CD4-positive, CD25-positive, alpha-beta regulatory T cell (primary cell): ENCODE results near the gene FOXD4L6. TPM values are rescaled to one million over a fixed set of nuclear protein-coding genes. Genes with fewer than 3 reads are reported as not detected.
"Not testable (repeated sequence)": the region's sequence is repeated elsewhere in the genome, so short reads cannot be mapped to it uniquely, and the experiment has no call there.

Source experiments
- ATAC-seq, 2 donors: fragments of 150-1000 bp; cut with Tn5 transposase; one replicate each; pipeline ENCODE4 v1.10.0; 2021; ENCODE audit warnings: low read depth in 2 of 2, moderate number of reproducible peaks in 2 of 2, moderate library complexity in 1 of 2
- DNase-seq, 3 donors: peaks; one replicate each; pipeline versions ENCODE4 v3.0.0 to v3.0.0-alpha.2; 2012 to 2022; ENCODE audit warnings: mixed read lengths in 1 of 3
- H3K27ac ChIP-seq: one replicate; pipeline ENCODE4 v1.7.0; 2013; ENCODE audit warnings: mild to moderate bottlenecking, low read length; ENCODE audit not compliant: insufficient read depth, poor library complexity, severe bottlenecking
- H3K27me3 ChIP-seq: one replicate; pipeline ENCODE4 v1.7.0; 2013; ENCODE audit warnings: low read length; ENCODE audit not compliant: control insufficient read depth, insufficient read depth
- H3K36me3 ChIP-seq: one replicate; pipeline ENCODE4 v1.7.0; 2013; ENCODE audit warnings: mild to moderate bottlenecking, low read length, moderate library complexity; ENCODE audit not compliant: control insufficient read depth, insufficient read depth
- H3K4me1 ChIP-seq: 2 replicates; pipeline ENCODE4 v1.7.0; 2013; ENCODE audit warnings: mild to moderate bottlenecking, low read length; ENCODE audit not compliant: insufficient read depth, control insufficient read depth, poor library complexity, severe bottlenecking
- H3K4me3 ChIP-seq: one replicate; pipeline ENCODE4 v1.7.0; 2013; ENCODE audit warnings: low read depth, mild to moderate bottlenecking, low read length, moderate library complexity
- H3K9me3 ChIP-seq, 2 experiments: 1 replicate in 1 of 2; 2 replicates in 1 of 2; pipeline ENCODE4 v1.7.0; 2013; ENCODE audit warnings: low read length in 2 of 2, mild to moderate bottlenecking in 1 of 2, moderate library complexity in 1 of 2; ENCODE audit not compliant: control insufficient read depth in 2 of 2
- H3K27ac Mint-ChIP-seq, 3 donors: one replicate each; pipeline ENCODE4 v1.8.0; 2020 to 2022; ENCODE audit warnings: mild to moderate bottlenecking in 3 of 3, mixed read lengths in 3 of 3, moderate library complexity in 2 of 3
- H3K27me3 Mint-ChIP-seq: one replicate; pipeline ENCODE4 v1.8.0; 2022; ENCODE audit warnings: mild to moderate bottlenecking, mixed read lengths
- H3K36me3 Mint-ChIP-seq: one replicate; pipeline ENCODE4 v1.8.0; 2020; ENCODE audit warnings: mixed read lengths
- H3K4me1 Mint-ChIP-seq, 4 donors: one replicate each; pipeline ENCODE4 v1.8.0; 2020 to 2022; ENCODE audit warnings: mixed read lengths in 4 of 4, mild to moderate bottlenecking in 1 of 4
- H3K4me3 Mint-ChIP-seq, 4 donors: one replicate each; pipeline ENCODE4 v1.8.0; 2020 to 2022; ENCODE audit warnings: mild to moderate bottlenecking in 4 of 4, mixed read lengths in 4 of 4, moderate library complexity in 3 of 4
- H3K9me3 Mint-ChIP-seq, 7 donors: one replicate each; pipeline ENCODE4 v1.8.0; 2020 to 2022; ENCODE audit warnings: mixed read lengths in 7 of 7, mild to moderate bottlenecking in 3 of 7, moderate library complexity in 2 of 7
- polyA plus RNA-seq, 4 donors: library from polyadenylated mRNA; unstranded; fragments of 300-500 nt; fragmentation: Illumina TruSeq; gene quantifications; one replicate each; pipeline ENCODE4 v1.2.3, GENCODE V29; 2021
- total RNA-seq: library from RNA; stranded (reverse); gene quantifications from one replicate; pipeline ENCODE4 v1.2.3, GENCODE V29; 2022

FOXD4L6 gene
- total and polyA plus RNA-seq, 5 donors from 2014 or later, result not detected

DNA sequence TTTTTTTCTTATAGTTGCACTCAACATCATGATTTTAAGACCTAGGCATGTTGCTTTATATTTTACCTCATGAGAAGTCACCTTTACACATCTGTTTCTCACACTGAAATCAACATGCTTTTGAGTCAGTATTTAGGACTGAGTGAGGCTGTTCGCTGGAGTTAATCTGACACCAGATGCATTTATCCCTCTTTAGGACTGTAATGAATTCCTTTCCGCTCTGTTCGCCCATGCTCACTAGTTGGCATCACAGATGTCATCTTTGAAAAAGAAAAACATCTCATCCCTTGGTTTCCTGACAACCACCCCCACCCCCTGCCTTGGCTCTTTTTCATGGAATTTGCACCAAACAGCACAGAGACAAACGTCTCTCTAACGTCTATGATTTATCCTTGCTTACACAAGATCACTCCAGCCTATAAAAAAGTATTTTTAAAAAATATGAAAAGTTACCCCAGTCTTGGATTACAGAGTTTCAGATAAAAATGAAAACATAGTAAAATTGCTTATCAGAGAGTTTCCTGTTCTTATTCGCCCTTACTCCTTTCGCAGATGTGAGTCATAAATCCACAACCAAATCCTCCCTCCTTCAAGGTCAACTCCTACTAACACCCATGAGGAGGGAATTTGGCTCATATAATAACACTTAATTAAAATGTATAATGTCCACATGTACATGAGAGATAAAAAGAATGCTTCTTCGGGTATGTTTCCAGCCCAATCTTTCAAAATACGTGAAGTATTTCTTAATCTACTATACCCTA is 34.3 kb downstream of the FOXD4L6 start:
- H3K4me1 Mint-ChIP-seq, result not testable (repeated sequence)

DNA sequence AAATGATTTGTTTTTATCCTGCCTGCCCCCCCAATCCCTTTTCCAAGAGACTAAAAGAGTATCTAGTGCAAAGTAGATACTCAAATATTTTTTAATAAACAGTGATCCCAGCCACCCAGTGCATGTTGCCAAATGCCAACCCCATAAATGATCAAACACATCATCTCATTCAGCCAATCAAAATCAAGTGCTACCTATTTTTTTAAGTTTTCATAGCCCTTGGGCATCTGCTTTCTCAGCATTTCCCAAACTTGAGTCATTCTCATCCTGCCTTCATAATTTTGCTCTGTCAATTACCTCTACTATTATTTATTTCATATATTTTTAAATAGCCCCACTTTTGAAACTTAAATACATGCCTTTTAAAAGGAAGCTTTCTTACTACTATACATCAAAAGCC is 37.6 kb downstream of the FOXD4L6 start:
- H3K4me1 Mint-ChIP-seq, H3K4me3 ChIP-seq, H3K27ac Mint-ChIP-seq, H3K4me1 ChIP-seq, H3K9me3 Mint-ChIP-seq, ATAC-seq, H3K4me3 Mint-ChIP-seq, DNase-seq, H3K36me3 Mint-ChIP-seq, H3K36me3 ChIP-seq, H3K27ac ChIP-seq, H3K27me3 ChIP-seq, H3K9me3 ChIP-seq: not testable (repeated sequence)
- peaks cover 15% of the 10 kb centered on the region for H3K27me3 Mint-ChIP-seq

More for the DNA sequence above, 34.3 kb downstream of the FOXD4L6 start:
- not testable (repeated sequence) for H3K4me3 Mint-ChIP-seq, ATAC-seq, H3K27ac ChIP-seq, H3K36me3 Mint-ChIP-seq, H3K9me3 ChIP-seq, H3K27ac Mint-ChIP-seq, H3K9me3 Mint-ChIP-seq, DNase-seq, H3K36me3 ChIP-seq, H3K27me3 Mint-ChIP-seq, H3K4me3 ChIP-seq, H3K4me1 ChIP-seq, H3K27me3 ChIP-seq

DNA sequence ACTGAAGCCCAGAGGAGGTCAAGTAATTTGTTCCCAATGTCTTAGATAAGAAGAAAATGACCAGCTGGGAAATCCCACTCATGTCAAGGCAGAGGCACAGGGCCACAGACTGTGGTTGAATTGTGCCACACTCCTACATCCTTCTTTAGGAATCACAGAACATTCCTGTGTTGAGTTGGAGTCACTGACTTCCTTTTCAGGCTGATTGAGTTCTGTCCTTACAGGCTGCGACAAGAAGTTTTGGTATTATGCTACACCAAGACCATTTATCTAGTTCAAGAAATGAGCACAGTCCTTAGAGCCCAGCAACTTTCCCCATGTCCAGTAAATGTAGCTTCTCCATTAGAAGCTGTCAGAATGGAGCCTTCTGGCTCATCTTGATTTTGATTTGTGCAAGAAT is 38.1 kb downstream of the FOXD4L6 start:
- H3K4me3 ChIP-seq, H3K27ac Mint-ChIP-seq, H3K27ac ChIP-seq, DNase-seq, ATAC-seq, H3K4me1 Mint-ChIP-seq, H3K9me3 Mint-ChIP-seq, H3K27me3 ChIP-seq, H3K36me3 Mint-ChIP-seq, H3K9me3 ChIP-seq, H3K4me1 ChIP-seq, H3K36me3 ChIP-seq, H3K4me3 Mint-ChIP-seq: not testable (repeated sequence)
- H3K27me3 Mint-ChIP-seq, result peaks cover 15% of the 10 kb centered on the region

DNA sequence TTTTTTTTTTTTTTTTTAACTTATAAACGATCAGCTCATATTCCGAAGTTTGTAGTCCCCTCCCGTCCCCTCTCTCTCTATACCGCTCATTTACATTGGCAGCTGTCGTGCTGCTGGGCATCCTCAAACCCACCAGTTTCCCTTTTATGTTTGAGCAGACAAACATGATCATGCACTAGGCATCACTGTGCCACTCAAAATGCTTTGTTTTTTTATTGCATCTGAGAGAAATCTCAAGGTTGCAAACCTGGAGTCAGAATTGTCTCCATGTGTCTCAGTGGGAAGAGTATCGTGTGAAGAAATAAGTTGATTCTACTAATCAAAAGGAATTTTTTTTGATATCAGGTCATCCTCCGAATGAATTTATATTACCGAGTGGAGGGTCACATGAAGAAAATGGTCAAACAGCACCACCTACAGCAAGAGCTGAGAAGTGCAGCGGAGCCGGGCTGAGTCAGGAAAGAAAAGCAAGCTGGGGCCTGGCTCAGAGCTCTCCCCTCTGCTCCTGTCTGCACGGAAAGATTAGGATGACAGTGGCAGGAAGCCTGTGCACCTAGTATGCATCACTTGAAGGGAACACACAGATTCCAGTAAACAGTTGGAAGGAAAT is 39.9 kb downstream of the FOXD4L6 start:
- H3K36me3 Mint-ChIP-seq, H3K9me3 Mint-ChIP-seq, H3K4me1 ChIP-seq, H3K4me3 Mint-ChIP-seq, H3K9me3 ChIP-seq, H3K36me3 ChIP-seq, H3K27ac Mint-ChIP-seq, H3K27me3 ChIP-seq, H3K4me3 ChIP-seq, H3K4me1 Mint-ChIP-seq, H3K27ac ChIP-seq: not testable (repeated sequence)
- peak in 1 of 3 donors; percentile 18 for DNase-seq
- peaks cover 15% of the 10 kb centered on the region for H3K27me3 Mint-ChIP-seq
- peak; percentile 75 to 80 for ATAC-seq

DNA sequence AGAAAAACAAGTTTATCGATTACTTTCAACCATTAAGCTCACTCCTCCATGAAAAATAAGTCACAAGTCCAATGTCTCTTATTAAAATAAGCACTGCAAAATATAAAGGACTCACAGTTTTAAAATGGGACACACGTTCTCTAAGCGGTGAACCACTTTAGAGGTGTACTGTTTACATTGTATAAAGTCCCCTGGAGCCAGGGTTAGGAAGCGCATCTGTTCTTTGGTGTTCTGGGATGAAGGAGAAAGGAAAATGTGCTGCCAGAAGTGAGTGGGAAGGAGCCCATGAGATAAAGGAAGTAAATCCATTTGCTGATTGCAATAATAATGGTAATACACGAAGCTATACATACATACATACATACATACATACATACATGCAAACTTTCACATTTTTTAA is 40.6 kb downstream of the FOXD4L6 start:
- not testable (repeated sequence) for H3K36me3 Mint-ChIP-seq, DNase-seq, H3K27ac Mint-ChIP-seq, H3K27me3 ChIP-seq, H3K9me3 ChIP-seq, H3K27ac ChIP-seq, H3K4me1 ChIP-seq, H3K4me3 ChIP-seq, H3K4me1 Mint-ChIP-seq, H3K4me3 Mint-ChIP-seq, ATAC-seq, H3K36me3 ChIP-seq, H3K9me3 Mint-ChIP-seq
- peaks cover 15% of the 10 kb centered on the region for H3K27me3 Mint-ChIP-seq

DNA sequence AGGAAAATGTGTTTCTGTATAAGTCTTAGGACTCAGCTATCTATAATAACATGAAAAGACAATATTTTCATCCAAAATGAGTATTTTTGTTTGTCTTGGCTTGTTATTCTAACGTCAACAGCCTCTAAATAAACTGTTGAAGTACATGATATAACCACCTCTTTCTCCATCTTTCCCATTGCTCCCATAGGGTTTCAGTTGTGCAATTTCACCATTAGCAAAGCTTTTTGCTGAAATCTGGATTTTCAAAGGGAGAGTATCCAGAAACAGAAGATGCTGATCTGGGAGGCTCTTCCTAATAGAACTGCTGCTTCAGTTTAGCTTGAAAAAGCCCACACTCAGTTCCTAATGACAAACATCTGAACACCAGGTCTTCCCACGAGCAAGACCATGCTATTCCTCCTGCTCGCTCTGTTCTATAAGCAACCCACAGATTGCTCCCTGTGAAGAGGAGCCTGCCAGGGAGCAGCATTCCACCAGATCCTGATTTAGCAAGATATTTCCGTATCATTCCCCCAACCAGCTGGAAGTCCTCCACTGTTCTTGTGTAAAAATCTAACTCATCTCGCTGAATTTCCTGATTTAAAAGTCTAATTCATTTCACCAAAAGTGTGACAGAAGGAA is 41.2 kb downstream of the FOXD4L6 start:
- H3K4me1 Mint-ChIP-seq, H3K9me3 ChIP-seq, H3K36me3 ChIP-seq, DNase-seq, H3K4me3 Mint-ChIP-seq, H3K27me3 ChIP-seq, H3K4me1 ChIP-seq, H3K9me3 Mint-ChIP-seq, H3K4me3 ChIP-seq, H3K27ac Mint-ChIP-seq, H3K27ac ChIP-seq, H3K36me3 Mint-ChIP-seq, ATAC-seq: not testable (repeated sequence)
- H3K27me3 Mint-ChIP-seq, result peaks cover 15% of the 10 kb centered on the region

DNA sequence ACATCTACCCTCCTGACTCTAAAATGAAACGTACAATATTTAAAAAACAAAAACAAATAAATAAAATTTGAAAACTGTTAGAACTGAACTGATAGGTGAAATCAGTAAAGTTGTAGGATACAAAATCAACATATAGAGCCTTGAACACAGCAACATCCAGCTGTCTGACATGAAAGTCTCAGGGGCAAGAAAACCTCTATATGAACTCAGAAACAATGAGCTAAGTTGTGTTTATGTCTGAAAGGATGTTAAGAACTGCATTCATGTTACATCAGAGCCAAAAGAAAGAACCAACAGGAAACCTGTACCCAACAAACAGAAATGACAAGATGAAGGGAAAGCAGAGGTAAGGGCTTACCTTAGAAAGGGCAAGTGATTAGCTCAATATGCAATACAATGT is 41.8 kb downstream of the FOXD4L6 start:
- DNase-seq, H3K9me3 Mint-ChIP-seq, H3K4me3 Mint-ChIP-seq, H3K27ac Mint-ChIP-seq, H3K36me3 Mint-ChIP-seq, H3K27me3 ChIP-seq, H3K4me1 Mint-ChIP-seq, H3K9me3 ChIP-seq, H3K4me3 ChIP-seq, ATAC-seq, H3K36me3 ChIP-seq, H3K4me1 ChIP-seq, H3K27ac ChIP-seq: not testable (repeated sequence)
- peaks cover 15% of the 10 kb centered on the region for H3K27me3 Mint-ChIP-seq

DNA sequence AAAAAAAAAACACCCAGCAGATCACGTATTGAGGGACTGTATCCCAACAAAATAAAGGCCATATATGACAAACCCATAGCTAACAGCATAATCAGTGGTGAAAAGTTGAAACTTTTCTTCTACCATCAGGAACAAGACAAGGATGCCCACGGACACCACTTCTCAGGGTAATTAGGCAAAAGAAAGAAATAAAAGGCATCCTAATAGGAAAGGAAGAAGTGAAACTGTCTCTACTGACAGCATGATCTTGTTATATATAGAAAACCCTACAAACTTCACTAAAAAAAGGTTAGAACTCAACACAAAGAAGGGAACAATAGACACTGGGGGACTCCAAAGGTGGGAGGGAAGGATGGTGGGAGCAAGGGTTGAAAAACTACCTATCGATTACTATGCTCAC is 42.3 kb downstream of the FOXD4L6 start:
- H3K36me3 Mint-ChIP-seq, H3K4me3 ChIP-seq, H3K4me3 Mint-ChIP-seq, H3K27ac ChIP-seq, H3K4me1 ChIP-seq, ATAC-seq, H3K9me3 ChIP-seq, H3K36me3 ChIP-seq, H3K27ac Mint-ChIP-seq, H3K27me3 ChIP-seq, H3K4me1 Mint-ChIP-seq, H3K9me3 Mint-ChIP-seq, DNase-seq: not testable (repeated sequence)
- H3K27me3 Mint-ChIP-seq, result peaks cover 15% of the 10 kb centered on the region
